ENCODE results near the gene PCCA. TPM values are rescaled to one million over a fixed set of nuclear protein-coding genes. Genes with fewer than 3 reads are reported as not detected.
"Not testable (repeated sequence)": the region's sequence is repeated elsewhere in the genome, so short reads cannot be mapped to it uniquely, and the experiment has no call there.

Gene PCCA
- total and polyA plus RNA-seq, 2 of the 13 experiments (the other 11 are each of a cell fraction or from before 2014, with no cell fraction given) = 15.0 to 32.2 TPM

GRCh38 chr13:100523981-100524386, 435.1 kb downstream of the PCCA start (continued):
- TF ChIP-seq ZNF318 (CRISPR knock-in tag; IDR thresholded peaks at IDR 0.05) = no peak
- no peak for TF ChIP-seq ZNF773 (CRISPR knock-in tag; IDR thresholded peaks at IDR 0.05; ENCODE audit: borderline replicate concordance)
- TF ChIP-seq ZNF670 (CRISPR knock-in tag; IDR thresholded peaks at IDR 0.05; ENCODE audit: borderline replicate concordance) = no peak
- TF ChIP-seq POGK (CRISPR knock-in tag; conservative IDR thresholded peaks at IDR 0.05) = no peak
- no peak for TF ChIP-seq ZSCAN9 (CRISPR knock-in tag; IDR thresholded peaks at IDR 0.05; ENCODE audit: borderline replicate concordance)
- no peak for TF ChIP-seq ZNF569 (CRISPR knock-in tag; IDR thresholded peaks at IDR 0.05; ENCODE audit: borderline replicate concordance)
- no peak for TF ChIP-seq ZNF891 (CRISPR knock-in tag; IDR thresholded peaks at IDR 0.05)
- no peak for TF ChIP-seq TOE1 (CRISPR knock-in tag; IDR thresholded peaks at IDR 0.05)

- CTCF ChIA-PET (ENCODE audit: low intra/inter-chr PET ratio, low total read pairs) = not testable (repeated sequence)
Observed at GRCh38 chr13:100524688-100525087, 435.8 kb downstream of the PCCA start.

More at GRCh38 chr13:100524688-100525087, 435.8 kb downstream of the PCCA start:
- BruUV-seq (replicated peaks); H3K4me2 ChIP-seq (ENCODE audit: low read depth, low read length); H2AFZ ChIP-seq (ENCODE audit: low read length); ATAC-seq; H3K36me3 ChIP-seq (replicated peaks in 1 of 2; ENCODE audit: control insufficient read depth in 1 of 2, insufficient read depth in 2 of 2, low read length in 2 of 2); intact Hi-C loops (cut with micrococcal nuclease; ENCODE audit: unreplicated experiment); H3K27me3 ChIP-seq (ENCODE audit: control insufficient read depth in 1 of 2, insufficient read depth in 2 of 2, low read length in 2 of 2); H3K79me2 ChIP-seq (ENCODE audit: insufficient read depth, low read length); H4K20me1 ChIP-seq (ENCODE audit: insufficient read depth, low read length); FAIRE-seq; H3K9me3 ChIP-seq (ENCODE audit: low read length); H3K9ac ChIP-seq (ENCODE audit: insufficient read depth, low read depth, low read length); H3K4me3 ChIP-seq (replicated peaks in 1 of 3; ENCODE audit: insufficient read depth in 1 of 3, low read depth in 2 of 3, low read length in 3 of 3); DNase-seq (ENCODE audit: low spot score): not testable (repeated sequence)
- in situ Hi-C loops (cut with HindIII; ENCODE audit: extremely low pct_ligation_motif_present, low pct_unique_long_range_greater_than_20kb) = loop anchor here (25.0 kb wide), 1 partner anchor 862 kb away; no protein-coding TSS in a partner anchor
- H3K27ac ChIP-seq (ENCODE audit: extremely low read length, insufficient read depth, low read length) = peak overlapping the region; percentile 64
- peaks cover 30% of the 10 kb centered on the region for H3K4me1 ChIP-seq (ENCODE audit: insufficient read depth, low read length)
- POLR2A ChIA-PET = interaction anchor here (1.0 to 1.2 kb wide), 2 partner anchors 8 to 19 kb away, joined by 3 to 6 read pairs; no protein-coding TSS in a partner anchor
- WGBS (ENCODE audit: low lambda C conversion rate) = 94% methylated on average over 5 of the region's 5 CpGs
